ENCODE results near the gene EPHA4.
A peak's percentile ranks its signal among the peaks of the same experiment; 100 is the strongest.

Gene EPHA4

DNA sequence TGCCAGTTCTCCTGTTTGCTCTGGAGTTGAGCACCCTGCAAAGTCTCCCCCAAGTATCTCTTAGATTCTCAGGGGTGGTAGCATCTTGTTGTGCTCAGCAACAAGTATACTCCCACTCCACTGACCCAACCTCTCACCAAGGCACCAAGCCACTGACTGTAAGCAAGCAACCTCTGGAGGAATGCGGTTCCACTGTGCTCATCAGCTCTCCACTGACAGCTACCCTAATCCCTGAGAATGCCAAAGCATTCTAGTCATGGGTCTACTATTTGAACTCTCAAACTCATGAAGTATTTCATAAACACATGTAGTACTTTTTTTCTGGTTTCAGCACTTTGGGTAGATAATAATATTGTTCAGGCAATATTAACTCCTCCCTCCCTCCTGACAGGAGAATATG is 170.0 kb downstream of the EPHA4 start:
- DNase-seq (ENCODE audit: low spot score) = no peak
- Histone ChIP-seq H3K36me3 (ENCODE audit: low read depth) (no peaks in the 10 kb centered on the region), H3K27me3 (ENCODE audit: insufficient read depth, poor library complexity, severe bottlenecking) (no peaks in the 10 kb centered on the region), H3K27ac (ENCODE audit: poor library complexity, severe bottlenecking) (no peak overlapping the region), H3K9me3 (ENCODE audit: severe bottlenecking) (peaks cover 3% of the 10 kb centered on the region), H3K4me1 (ENCODE audit: insufficient read depth, poor library complexity, severe bottlenecking) (no peaks in the 10 kb centered on the region), H3K4me3 (ENCODE audit: severe bottlenecking) (no peak overlapping the region)
- no peak for ATAC-seq (ENCODE audit: low read depth)
- TF ChIP-seq, protein P1, sequence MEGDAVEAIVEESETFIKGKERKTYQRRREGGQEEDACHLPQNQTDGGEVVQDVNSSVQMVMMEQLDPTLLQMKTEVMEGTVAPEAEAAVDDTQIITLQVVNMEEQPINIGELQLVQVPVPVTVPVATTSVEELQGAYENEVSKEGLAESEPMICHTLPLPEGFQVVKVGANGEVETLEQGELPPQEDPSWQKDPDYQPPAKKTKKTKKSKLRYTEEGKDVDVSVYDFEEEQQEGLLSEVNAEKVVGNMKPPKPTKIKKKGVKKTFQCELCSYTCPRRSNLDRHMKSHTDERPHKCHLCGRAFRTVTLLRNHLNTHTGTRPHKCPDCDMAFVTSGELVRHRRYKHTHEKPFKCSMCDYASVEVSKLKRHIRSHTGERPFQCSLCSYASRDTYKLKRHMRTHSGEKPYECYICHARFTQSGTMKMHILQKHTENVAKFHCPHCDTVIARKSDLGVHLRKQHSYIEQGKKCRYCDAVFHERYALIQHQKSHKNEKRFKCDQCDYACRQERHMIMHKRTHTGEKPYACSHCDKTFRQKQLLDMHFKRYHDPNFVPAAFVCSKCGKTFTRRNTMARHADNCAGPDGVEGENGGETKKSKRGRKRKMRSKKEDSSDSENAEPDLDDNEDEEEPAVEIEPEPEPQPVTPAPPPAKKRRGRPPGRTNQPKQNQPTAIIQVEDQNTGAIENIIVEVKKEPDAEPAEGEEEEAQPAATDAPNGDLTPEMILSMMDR (IDR thresholded peaks at IDR 0.05; ENCODE audit: poor library complexity, severe bottlenecking) = no peak

DNA sequence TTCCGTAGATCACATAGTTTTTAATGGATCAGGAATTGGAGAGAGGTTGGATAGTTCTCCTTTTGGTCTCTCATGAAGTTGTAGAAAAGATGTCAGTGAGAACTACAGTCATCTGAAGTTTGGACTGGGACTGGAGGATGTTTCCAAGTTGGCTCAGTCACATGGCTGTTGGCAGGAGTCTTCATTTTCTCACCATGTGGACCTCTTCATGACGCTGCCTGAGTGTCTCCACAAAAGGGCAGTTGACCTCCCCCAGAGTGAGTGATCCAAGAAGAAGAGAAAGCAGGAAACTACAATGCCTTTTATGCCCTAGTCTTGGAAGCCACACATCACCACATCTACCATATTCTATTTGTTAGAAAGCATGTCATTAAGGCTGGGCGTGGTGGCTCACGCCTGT is 171.7 kb downstream of the EPHA4 start:
- Histone ChIP-seq H3K9me3 (ENCODE audit: severe bottlenecking) (no peaks in the 10 kb centered on the region), H3K36me3 (ENCODE audit: low read depth) (no peaks in the 10 kb centered on the region), H3K27ac (ENCODE audit: poor library complexity, severe bottlenecking) (no peak overlapping the region), H3K4me3 (ENCODE audit: severe bottlenecking) (no peak overlapping the region), H3K4me1 (ENCODE audit: insufficient read depth, poor library complexity, severe bottlenecking) (no peaks in the 10 kb centered on the region), H3K27me3 (ENCODE audit: insufficient read depth, poor library complexity, severe bottlenecking) (no peaks in the 10 kb centered on the region)
- no peak for ATAC-seq (ENCODE audit: low read depth)
- TF ChIP-seq, protein P1 (IDR thresholded peaks at IDR 0.05; ENCODE audit: poor library complexity, severe bottlenecking) = no peak
- DNase-seq (ENCODE audit: low spot score) = no peak

DNA sequence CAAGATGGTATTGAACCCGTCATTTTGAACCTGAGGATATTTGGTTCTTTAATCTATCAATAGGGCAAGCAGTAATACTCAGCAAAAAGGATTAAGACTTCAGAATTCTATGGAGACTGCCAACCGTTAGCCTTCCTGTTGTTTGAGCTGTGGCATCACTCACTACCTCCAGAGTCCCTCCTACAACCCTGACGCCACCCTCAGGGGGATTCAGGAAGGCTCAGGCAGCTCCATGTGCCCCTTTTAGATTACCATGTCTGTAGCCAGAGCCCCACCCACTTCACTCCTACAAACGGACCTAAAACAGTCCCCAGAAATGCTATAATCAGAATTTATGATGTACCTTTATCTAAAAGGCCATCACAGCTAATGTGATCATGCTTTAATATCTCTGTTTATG is 172.9 kb downstream of the EPHA4 start:
- Histone ChIP-seq H3K4me3 (ENCODE audit: severe bottlenecking) (no peak overlapping the region), H3K27me3 (ENCODE audit: insufficient read depth, poor library complexity, severe bottlenecking) (no peaks in the 10 kb centered on the region), H3K9me3 (ENCODE audit: severe bottlenecking) (no peaks in the 10 kb centered on the region), H3K4me1 (ENCODE audit: insufficient read depth, poor library complexity, severe bottlenecking) (no peaks in the 10 kb centered on the region), H3K27ac (ENCODE audit: poor library complexity, severe bottlenecking) (no peak overlapping the region), H3K36me3 (ENCODE audit: low read depth) (no peaks in the 10 kb centered on the region)
- DNase-seq (ENCODE audit: low spot score) = no peak
- ATAC-seq (ENCODE audit: low read depth) = no peak
- TF ChIP-seq, protein P1 (IDR thresholded peaks at IDR 0.05; ENCODE audit: poor library complexity, severe bottlenecking) = no peak

DNA sequence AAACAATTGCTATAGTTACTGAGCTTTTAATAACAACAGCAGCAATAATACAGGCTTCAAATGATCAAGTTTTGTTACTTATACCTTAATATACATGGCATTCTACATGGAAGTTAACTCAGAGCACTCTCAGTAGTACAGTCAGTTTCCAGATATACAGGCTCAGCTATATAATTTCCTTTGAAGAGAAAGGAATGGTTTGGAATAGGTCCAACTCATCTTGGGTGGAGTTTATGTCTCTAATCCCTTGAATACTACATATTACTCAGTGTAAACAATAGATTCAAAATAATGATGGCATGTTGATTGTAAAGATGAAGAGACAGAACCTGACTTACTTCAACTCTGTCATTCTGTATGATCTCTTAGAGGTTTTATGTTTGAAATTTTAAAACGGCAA is 174.9 kb downstream of the EPHA4 start:
- H3K27ac ChIP-seq (ENCODE audit: poor library complexity, severe bottlenecking) = no peak overlapping the region
- DNase-seq (ENCODE audit: low spot score) = no peak
- no peak overlapping the region for H3K4me3 ChIP-seq (ENCODE audit: severe bottlenecking)
- ATAC-seq (ENCODE audit: low read depth) = peak; percentile 56; the same call in 1 of the 3 replicates
- H3K9me3 ChIP-seq (ENCODE audit: severe bottlenecking) = no peaks in the 10 kb centered on the region
- TF ChIP-seq, protein P1 (IDR thresholded peaks at IDR 0.05; ENCODE audit: poor library complexity, severe bottlenecking) = no peak
- no peaks in the 10 kb centered on the region for H3K4me1 ChIP-seq (ENCODE audit: insufficient read depth, poor library complexity, severe bottlenecking)
- no peaks in the 10 kb centered on the region for H3K27me3 ChIP-seq (ENCODE audit: insufficient read depth, poor library complexity, severe bottlenecking)
- no peaks in the 10 kb centered on the region for H3K36me3 ChIP-seq (ENCODE audit: low read depth)

DNA sequence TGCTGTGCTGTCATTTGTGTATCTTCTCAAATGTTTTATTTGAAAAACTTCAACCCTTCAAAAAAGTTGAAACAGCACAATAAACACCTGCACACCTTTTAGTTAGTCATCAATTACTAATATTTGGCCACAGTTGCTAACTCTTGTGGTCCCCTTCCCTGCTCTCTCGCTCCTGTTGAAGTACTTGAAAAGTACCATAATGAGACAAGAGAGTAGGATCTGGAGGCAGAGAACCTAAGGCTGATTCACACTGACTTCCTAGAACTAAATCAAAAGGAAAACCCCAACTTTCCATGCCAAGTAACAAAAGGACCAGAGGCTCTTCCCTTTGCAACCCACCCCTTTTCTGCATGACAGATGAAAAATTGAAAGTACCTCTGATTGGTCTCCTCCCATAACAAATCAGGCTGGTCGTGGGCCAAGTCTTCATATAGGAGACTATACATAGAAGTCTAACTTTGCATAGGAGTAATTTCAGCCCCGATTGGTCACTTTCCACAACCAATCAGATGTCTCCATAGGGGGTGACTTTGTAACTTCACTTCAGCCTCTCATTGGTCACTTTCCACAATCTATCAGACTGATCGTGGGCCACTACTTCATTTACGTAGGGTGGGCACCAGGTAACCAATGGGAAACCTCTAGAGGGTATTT is 179.7 kb downstream of the EPHA4 start:
- Histone ChIP-seq H3K4me3 (ENCODE audit: severe bottlenecking) (no peak overlapping the region), H3K4me1 (ENCODE audit: insufficient read depth, poor library complexity, severe bottlenecking) (no peaks in the 10 kb centered on the region), H3K36me3 (ENCODE audit: low read depth) (no peaks in the 10 kb centered on the region), H3K27me3 (ENCODE audit: insufficient read depth, poor library complexity, severe bottlenecking) (no peaks in the 10 kb centered on the region), H3K9me3 (ENCODE audit: severe bottlenecking) (no peaks in the 10 kb centered on the region), H3K27ac (ENCODE audit: poor library complexity, severe bottlenecking) (no peak overlapping the region)
- no peak for ATAC-seq (ENCODE audit: low read depth)
- TF ChIP-seq, protein P1 (IDR thresholded peaks at IDR 0.05; ENCODE audit: poor library complexity, severe bottlenecking) = no peak
- no peak for DNase-seq (ENCODE audit: low spot score)

Data from RWPE2 (cell line).